ENCODE measurements around the gene GOLGA6D.
"Not testable (repeated sequence)": the region's sequence is repeated elsewhere in the genome, so short reads cannot be mapped to it uniquely, and the experiment has no call there.

The GOLGA6D gene

DNA sequence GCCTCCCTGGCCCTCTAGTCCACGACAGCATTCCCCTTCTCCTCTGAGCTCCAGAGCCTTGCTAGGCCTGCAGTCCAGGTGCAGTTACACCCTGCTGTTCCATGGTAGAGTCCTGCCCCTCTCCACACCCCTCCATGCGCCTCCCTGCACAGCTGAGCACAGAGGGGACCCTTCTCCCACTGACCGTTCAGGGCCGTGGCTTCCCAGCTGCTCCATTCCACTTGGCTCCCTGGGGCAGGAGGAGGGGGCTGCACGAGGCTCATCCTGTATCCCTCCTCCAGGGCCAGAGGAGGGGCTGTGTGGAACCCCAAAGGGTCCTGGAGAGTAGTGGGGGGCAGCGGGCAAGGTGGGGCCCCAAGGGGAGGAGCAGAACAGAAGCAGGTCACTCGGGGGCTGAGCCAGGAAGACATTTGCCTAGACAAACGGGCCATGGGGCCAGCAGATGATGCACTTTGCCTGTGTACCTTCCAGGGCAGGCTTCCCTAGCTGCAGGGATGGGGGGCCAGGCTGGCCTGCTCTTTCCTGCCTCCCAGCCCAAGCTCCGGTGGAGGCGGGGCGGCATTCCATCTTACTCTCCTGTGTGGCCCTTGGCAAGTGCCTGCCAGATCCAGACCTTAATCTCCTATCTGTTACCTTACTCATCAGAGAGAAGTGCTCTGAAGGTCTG is 45.2 kb upstream of the GOLGA6D start:
- H3K4me3 ChIP-seq (ENCODE audit: low read depth, low read length), result no peak overlapping the region
- no peak for DNase-seq (ENCODE audit: low read depth)
- in situ Hi-C loops (cut with HindIII; ENCODE audit: low sequenced_read_pairs), result no loop called here
- TF ChIP-seq, protein P1, sequence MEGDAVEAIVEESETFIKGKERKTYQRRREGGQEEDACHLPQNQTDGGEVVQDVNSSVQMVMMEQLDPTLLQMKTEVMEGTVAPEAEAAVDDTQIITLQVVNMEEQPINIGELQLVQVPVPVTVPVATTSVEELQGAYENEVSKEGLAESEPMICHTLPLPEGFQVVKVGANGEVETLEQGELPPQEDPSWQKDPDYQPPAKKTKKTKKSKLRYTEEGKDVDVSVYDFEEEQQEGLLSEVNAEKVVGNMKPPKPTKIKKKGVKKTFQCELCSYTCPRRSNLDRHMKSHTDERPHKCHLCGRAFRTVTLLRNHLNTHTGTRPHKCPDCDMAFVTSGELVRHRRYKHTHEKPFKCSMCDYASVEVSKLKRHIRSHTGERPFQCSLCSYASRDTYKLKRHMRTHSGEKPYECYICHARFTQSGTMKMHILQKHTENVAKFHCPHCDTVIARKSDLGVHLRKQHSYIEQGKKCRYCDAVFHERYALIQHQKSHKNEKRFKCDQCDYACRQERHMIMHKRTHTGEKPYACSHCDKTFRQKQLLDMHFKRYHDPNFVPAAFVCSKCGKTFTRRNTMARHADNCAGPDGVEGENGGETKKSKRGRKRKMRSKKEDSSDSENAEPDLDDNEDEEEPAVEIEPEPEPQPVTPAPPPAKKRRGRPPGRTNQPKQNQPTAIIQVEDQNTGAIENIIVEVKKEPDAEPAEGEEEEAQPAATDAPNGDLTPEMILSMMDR (IDR thresholded peaks at IDR 0.05; ENCODE audit: low read depth, low read length, missing control alignments), result no peak

DNA sequence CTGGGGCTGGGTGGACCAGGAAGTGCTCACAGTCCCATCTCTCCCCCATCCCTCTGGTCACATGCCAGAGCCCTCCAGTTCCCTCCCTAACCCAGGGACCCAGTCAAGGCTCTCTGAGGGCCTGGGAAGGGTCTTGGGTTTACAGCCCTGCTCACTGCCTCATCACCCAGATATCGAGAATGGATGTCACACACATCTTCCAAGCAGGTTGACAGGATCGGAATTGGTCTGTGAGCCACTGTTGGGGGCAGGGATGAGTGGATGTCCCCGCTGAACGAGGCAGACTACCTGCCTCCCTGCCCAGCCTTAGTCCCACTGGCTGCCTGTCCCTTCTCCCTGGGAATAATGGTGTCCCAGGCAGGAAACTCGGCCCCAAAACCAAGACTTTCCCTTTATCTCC is 44.5 kb upstream of the GOLGA6D start:
- DNase-seq (ENCODE audit: low read depth), result no peak
- H3K4me3 ChIP-seq (ENCODE audit: low read depth, low read length), result no peak overlapping the region
- in situ Hi-C loops (cut with HindIII; ENCODE audit: low sequenced_read_pairs), result no loop called here
- TF ChIP-seq, protein P1 (IDR thresholded peaks at IDR 0.05; ENCODE audit: low read depth, low read length, missing control alignments), result no peak

DNA sequence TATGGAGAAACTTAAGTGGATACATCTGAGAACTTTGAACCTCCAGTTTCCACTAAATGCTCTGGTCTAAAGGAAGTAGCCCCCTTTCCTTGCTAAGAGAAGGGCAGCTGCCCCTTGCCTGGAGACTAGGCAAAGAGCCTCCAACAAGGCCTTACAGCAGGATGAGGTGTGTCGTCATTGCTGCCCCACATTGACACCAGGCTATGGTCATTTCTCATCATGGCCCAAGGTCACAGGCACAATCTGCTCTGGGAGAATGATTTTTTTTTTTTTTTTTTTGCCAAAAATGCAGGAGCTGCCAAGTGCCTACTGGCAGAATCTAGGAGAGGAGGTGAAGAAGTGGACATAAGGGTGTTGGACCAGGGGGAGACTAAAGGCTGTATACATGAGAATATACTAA is 36.9 kb upstream of the GOLGA6D start:
- DNase-seq (ENCODE audit: low read depth); in situ Hi-C loops (cut with HindIII; ENCODE audit: low sequenced_read_pairs); H3K4me3 ChIP-seq (ENCODE audit: low read depth, low read length): not testable (repeated sequence)

DNA sequence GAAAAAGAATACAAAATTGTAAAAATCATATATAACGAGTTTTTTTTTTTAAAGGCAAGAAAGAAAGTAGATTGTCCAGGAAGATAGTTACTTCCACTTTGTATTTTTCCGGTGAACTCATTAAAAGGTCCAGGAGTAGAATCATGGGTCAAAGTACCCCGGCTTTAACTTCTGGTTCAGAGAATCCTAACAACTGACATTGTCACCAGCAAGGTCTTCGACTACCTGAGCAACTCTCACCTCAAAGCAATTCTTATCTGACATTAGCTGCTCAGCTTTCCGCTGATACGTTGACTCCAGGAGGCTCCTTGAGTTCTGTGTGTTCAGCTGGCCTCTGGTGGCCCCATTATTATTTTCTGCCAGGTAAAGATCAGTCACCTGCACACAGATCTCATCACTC is 33.6 kb upstream of the GOLGA6D start:
- H3K4me3 ChIP-seq (ENCODE audit: low read depth, low read length); in situ Hi-C loops (cut with HindIII; ENCODE audit: low sequenced_read_pairs); DNase-seq (ENCODE audit: low read depth): not testable (repeated sequence)

DNA sequence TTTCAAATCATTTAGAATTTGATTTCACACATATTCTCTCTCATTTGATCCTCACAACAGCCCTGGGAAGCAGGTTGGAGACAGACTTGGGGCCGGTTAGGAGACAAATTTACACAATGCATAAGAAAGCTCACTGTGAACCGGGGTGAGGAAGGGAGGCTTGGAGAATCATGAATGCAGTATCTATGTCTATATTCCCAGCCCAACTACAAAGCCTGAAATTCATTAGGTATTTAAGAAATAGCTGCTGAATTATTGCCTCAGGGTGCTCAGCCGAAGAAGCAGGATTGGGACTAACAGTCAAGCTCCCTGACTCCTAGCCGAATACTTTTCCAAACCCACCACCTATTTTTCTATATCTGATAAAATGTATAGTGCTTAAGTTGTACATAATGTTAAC is 32.9 kb upstream of the GOLGA6D start:
- in situ Hi-C loops (cut with HindIII; ENCODE audit: low sequenced_read_pairs), result no loop called here
- no peak for DNase-seq (ENCODE audit: low read depth)
- TF ChIP-seq, protein P1 (IDR thresholded peaks at IDR 0.05; ENCODE audit: low read depth, low read length, missing control alignments), result no peak
- H3K4me3 ChIP-seq (ENCODE audit: low read depth, low read length), result no peak overlapping the region

DNA sequence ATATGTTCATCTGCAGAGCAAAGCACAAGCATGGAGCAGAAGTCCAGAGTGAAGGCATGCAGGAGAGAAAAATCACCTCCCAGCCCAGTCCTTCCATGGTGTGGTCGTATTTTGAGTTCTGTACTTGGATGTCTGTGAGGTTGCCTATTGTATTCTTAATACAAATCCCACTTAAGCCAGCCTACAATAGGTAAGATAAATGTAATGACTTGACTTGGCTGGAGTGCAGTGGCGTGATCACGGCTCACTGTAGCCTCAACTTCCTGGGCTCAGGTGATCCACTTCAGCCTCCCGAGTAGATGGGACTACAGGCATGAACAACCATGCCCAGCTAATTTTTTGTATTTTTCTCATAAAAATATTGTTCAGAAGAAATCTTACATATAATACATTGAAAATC is 31.3 kb upstream of the GOLGA6D start:
- in situ Hi-C loops (cut with HindIII; ENCODE audit: low sequenced_read_pairs); DNase-seq (ENCODE audit: low read depth); H3K4me3 ChIP-seq (ENCODE audit: low read depth, low read length): not testable (repeated sequence)

DNA sequence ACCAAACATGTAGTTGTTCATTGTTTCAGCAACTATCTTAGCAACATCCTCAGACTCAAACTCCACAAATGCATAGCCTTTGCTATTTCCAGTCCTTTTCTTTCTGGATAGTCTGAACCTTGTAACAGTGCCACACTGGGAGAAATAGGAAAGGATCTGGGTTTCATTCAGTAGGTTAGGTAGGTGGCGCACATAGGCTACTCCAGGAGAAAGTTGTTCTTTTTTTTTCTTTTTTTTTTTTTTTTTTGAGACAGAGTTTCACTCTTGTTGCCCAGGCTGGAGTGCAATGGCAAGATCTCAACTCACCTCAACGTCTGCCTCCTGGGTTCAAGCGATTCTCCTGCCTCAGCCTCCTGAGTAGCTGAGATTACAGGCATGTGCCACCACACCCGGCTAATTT is 30.4 kb upstream of the GOLGA6D start:
- H3K4me3 ChIP-seq (ENCODE audit: low read depth, low read length); in situ Hi-C loops (cut with HindIII; ENCODE audit: low sequenced_read_pairs); DNase-seq (ENCODE audit: low read depth): not testable (repeated sequence)

DNA sequence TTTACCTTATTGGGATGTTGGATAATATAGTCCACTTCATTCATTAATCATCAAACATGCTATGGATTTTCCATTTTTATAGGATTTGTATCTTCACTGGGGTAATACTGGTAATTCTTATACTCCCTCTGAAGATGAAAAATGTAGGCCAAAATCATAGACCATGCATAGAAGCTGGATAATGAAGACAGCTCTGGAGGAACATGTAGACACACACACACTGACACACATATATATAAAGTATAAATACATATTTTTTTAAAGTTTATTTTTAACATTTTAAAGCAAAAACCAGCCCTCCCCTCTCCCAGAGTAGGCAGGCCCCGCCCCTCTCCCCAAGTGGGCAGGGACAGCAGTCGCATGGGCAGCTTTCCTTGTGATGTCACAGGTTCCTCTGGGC is 24.6 kb upstream of the GOLGA6D start, which contains the start of gene GOLGA6C:
Gene GOLGA6C (plus strand): TSS at position 301 of the 400 bp plus-strand sequence. CDS start 265 bp downstream, outside the sequence.
- H3K4me3 ChIP-seq (ENCODE audit: low read depth, low read length); in situ Hi-C loops (cut with HindIII; ENCODE audit: low sequenced_read_pairs); DNase-seq (ENCODE audit: low read depth): not testable (repeated sequence)

DNA sequence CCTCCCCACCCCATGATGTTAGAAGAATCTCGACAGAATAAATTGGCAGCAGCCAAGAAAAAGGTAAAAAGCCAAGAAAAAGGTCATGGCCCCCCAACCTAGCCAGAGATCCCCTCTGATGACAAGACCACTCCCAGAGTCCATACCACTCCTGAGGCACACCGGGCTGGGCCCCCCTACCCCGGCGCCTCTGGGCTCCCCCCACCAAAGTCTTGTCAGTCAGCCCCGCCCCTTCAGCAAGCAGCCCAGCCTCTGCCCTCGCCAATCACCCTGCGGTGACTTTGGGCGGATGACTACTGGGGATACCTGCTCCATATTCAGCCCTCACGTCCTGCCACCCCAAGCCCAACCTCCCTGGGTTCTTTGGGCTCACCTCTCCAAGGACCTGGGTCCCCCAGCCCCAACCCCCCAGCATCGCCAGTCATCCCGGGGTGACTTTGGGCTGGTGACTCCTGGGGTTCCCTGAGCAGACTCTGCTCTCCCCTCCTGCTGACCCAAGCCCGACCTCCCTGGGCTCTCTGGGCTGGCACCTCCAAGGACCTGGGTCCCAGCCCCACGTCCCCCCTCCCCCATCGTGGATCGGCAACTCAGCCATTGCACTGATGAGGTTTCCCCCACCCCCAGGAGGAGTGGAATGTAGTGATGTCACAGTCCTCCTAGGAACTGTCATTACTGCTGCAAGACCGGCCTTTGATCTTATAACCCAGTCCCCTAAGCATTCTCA is 23.9 kb upstream of the GOLGA6D start:
- H3K4me3 ChIP-seq (ENCODE audit: low read depth, low read length); DNase-seq (ENCODE audit: low read depth); in situ Hi-C loops (cut with HindIII; ENCODE audit: low sequenced_read_pairs): not testable (repeated sequence)

DNA sequence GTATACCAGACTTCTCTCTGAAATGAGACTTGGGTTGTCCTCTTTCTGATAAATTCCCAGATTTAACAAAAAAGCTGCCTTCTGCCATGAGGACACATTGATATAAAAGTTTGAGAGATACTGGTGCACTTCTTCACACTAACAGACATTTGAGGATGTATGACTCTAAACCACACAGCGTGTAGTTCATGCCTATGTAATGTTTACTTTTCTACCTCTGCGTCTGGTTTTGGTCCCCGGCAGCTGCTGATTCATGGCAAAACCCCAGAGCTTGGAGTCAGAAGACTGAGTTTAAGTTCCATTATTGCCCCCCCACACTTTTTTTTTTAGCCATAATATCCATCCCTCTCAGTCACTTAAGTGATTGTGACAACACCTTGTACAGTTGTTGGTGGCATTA is 22.8 kb upstream of the GOLGA6D start:
- DNase-seq (ENCODE audit: low read depth); in situ Hi-C loops (cut with HindIII; ENCODE audit: low sequenced_read_pairs); H3K4me3 ChIP-seq (ENCODE audit: low read depth, low read length): not testable (repeated sequence)

DNA sequence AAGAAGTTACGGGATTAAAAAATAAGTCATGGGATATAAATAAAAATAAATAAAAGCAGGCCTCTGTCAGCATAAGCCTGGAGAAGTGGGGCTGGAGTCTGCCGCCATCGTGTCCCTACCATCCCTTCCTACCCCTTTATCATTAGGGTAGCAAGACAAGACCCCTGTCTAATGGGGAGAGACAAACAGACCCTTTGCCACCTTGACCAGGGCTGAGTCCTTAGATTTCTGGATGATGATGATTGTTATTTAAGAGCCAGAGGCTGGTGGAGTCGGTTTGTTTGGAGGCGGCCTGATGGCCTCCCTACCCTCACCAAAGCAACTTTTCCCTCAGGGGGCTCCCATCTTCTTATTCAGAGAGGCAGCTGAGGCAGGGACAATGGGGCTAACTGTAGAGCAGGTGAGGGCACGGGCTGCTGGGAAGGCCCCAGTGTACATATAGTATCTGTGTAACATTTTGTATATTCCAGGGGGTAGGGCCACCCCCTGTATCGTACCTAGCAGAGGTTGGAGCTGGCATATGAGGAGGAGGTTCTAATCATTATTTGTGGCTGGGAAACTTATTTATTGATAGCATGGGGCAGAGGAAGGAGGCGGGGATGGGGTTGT is 8.8 kb upstream of the GOLGA6D start:
- DNase-seq (ENCODE audit: low read depth); H3K4me3 ChIP-seq (ENCODE audit: low read depth, low read length); in situ Hi-C loops (cut with HindIII; ENCODE audit: low sequenced_read_pairs): not testable (repeated sequence)
